HepG2 (cell line): ENCODE measurements around the gene RAB6B. TPM values are rescaled to one million over a fixed set of nuclear protein-coding genes. Genes with fewer than 3 reads are reported as not detected.
A peak's percentile ranks its signal among the peaks of the same experiment; 100 is the strongest.

Experiments used
- ATAC-seq: fragments of 200-7000 bp; cut with Tn5 transposase; 3 replicates; pipeline ENCODE4 v1.9.1; 2020; ENCODE audit warnings: mild to moderate bottlenecking, moderate library complexity
- BruUV-seq: library from RNA; stranded (reverse); fragments of 400-500 nt; replicated peaks from 2 replicates; lab custom pipeline; 2021; lab: Mats Ljungman, UMichigan
- CTCF ChIA-PET: fragments of 300-600 bp; formaldehyde crosslinking; extraction: SDS; loops from one replicate; lab custom pipeline; 2021; ENCODE audit warnings: low total read pairs, inconsistent platforms, low intra/inter-chr PET ratio; lab: Yijun Ruan, JAX
- POLR2A ChIA-PET: fragments of 350-600 bp; sonication (Branson Sonifier 250); formaldehyde crosslinking; loops from one replicate; lab custom pipeline; 2020; ENCODE audit warnings: antibody characterized with exemption, inconsistent platforms; lab: Yijun Ruan, JAX
- DNase-seq: peaks from one replicate; pipeline ENCODE4 v3.0.0-alpha.2; 2015; ENCODE audit warnings: low spot score
- FAIRE-seq: peaks from 3 replicates; lab custom pipeline; 2011; peaks lifted over from hg19 to GRCh38; lab: Jason Lieb, UNC
- H2AFZ ChIP-seq: one replicate; pipeline ENCODE4 v1.6.1; 2011; ENCODE audit warnings: low read length, inconsistent platforms
- H3K27ac ChIP-seq: fragments of 300-600 bp; 3 replicates; pipeline ENCODE4 v1.8.0; 2011; ENCODE audit warnings: mixed run types, mild to moderate bottlenecking, mixed read lengths, low read length, inconsistent platforms; ENCODE audit not compliant: insufficient read depth; ENCODE audit errors: extremely low read length
- H3K27me3 ChIP-seq, 2 experiments: fragments of 200-600 bp in 1 of 2; 2 replicates in 1 of 2; 3 replicates in 1 of 2; pipeline versions ENCODE4 v1.6.0 to v1.8.0; 2011; ENCODE audit warnings: low read length in 2 of 2, mild to moderate bottlenecking in 2 of 2, moderate library complexity in 2 of 2, inconsistent platforms in 1 of 2; ENCODE audit not compliant: insufficient read depth in 2 of 2, control insufficient read depth in 1 of 2
- H3K36me3 ChIP-seq, 2 experiments: fragments of 200-600 bp in 1 of 2; replicated peaks in 1 of 2; 2 replicates in 1 of 2; 3 replicates in 1 of 2; pipeline versions ENCODE4 v1.5.1 to v1.8.0; 2011; ENCODE audit warnings: low read length in 2 of 2, inconsistent platforms in 1 of 2; ENCODE audit not compliant: insufficient read depth in 2 of 2, control insufficient read depth in 1 of 2
- H3K4me1 ChIP-seq: 2 replicates; pipeline ENCODE4 v1.5.1; 2012; ENCODE audit warnings: low read length, inconsistent platforms; ENCODE audit not compliant: insufficient read depth
- H3K4me2 ChIP-seq: 2 replicates; pipeline ENCODE4 v1.6.0; 2011; ENCODE audit warnings: low read depth, low read length, inconsistent platforms
- H3K4me3 ChIP-seq, 3 experiments: fragments of 200-600 bp in 1 of 3; sonication (generic), shearing (Covaris generic) in 1 of 3; replicated peaks in 1 of 3; 2 replicates each; pipeline ENCODE4 v1.5.1; 2011 to 2016; ENCODE audit warnings: low read length in 3 of 3, inconsistent platforms in 2 of 3, low read depth in 2 of 3, mild to moderate bottlenecking in 2 of 3, control low read depth in 1 of 3, mixed read lengths in 1 of 3; ENCODE audit not compliant: insufficient read depth in 1 of 3
- H3K79me2 ChIP-seq: one replicate; pipeline ENCODE4 v1.6.1; 2011; ENCODE audit warnings: low read length, inconsistent platforms; ENCODE audit not compliant: insufficient read depth
- H3K9ac ChIP-seq: 2 replicates; pipeline ENCODE4 v1.6.0; 2011; ENCODE audit warnings: mild to moderate bottlenecking, low read depth, low read length, inconsistent platforms; ENCODE audit not compliant: insufficient read depth
- H3K9me3 ChIP-seq: 2 replicates; pipeline ENCODE4 v1.5.1; 2012; ENCODE audit warnings: mild to moderate bottlenecking, low read length
- H4K20me1 ChIP-seq: 2 replicates; pipeline ENCODE4 v1.6.0; 2011; ENCODE audit warnings: inconsistent platforms, mild to moderate bottlenecking, low read length, moderate library complexity; ENCODE audit not compliant: insufficient read depth
- KDM6A ChIP-seq: IDR thresholded peaks from 2 replicates; pipeline ENCODE4 v1.6.1; 2016; ENCODE audit warnings: low read depth
- SNAPC4 ChIP-seq: sonication (generic); formaldehyde crosslinking; IDR thresholded peaks from 2 replicates; pipeline ENCODE4 v1.4.0; 2020; ENCODE audit warnings: mild to moderate bottlenecking, missing genetic modification reagents
- ZBTB38 ChIP-seq: sonication (generic); formaldehyde crosslinking; IDR thresholded peaks from 2 replicates; pipeline ENCODE4 v1.5.1; 2020; ENCODE audit warnings: mild to moderate bottlenecking, missing genetic modification reagents
- ZBTB8A ChIP-seq: sonication (generic); formaldehyde crosslinking; IDR thresholded peaks from 2 replicates; pipeline ENCODE4 v1.4.0; 2020; ENCODE audit warnings: mild to moderate bottlenecking, low read depth, missing genetic modification reagents, borderline replicate concordance
- ZFY ChIP-seq: sonication (generic); formaldehyde crosslinking; IDR thresholded peaks from 2 replicates; pipeline ENCODE4 v1.4.0; 2020; ENCODE audit warnings: missing genetic modification reagents
- ZIK1 ChIP-seq: sonication (generic); formaldehyde crosslinking; IDR thresholded peaks from 2 replicates; pipeline ENCODE4 v1.5.0; 2020; ENCODE audit warnings: mild to moderate bottlenecking, low read depth, missing genetic modification reagents, borderline replicate concordance
- ZNF280B ChIP-seq: sonication (generic); formaldehyde crosslinking; IDR thresholded peaks from 2 replicates; pipeline ENCODE4 v1.5.0; 2020; ENCODE audit warnings: missing genetic modification reagents, mild to moderate bottlenecking, borderline replicate concordance
- ZNF687 ChIP-seq: sonication (generic); formaldehyde crosslinking; IDR thresholded peaks from 2 replicates; pipeline ENCODE4 v1.5.1; 2020; ENCODE audit warnings: mild to moderate bottlenecking, missing genetic modification reagents, moderate library complexity
- ZNF776 ChIP-seq: sonication (generic); formaldehyde crosslinking; IDR thresholded peaks from 2 replicates; pipeline ENCODE4 v1.4.0; 2020; ENCODE audit warnings: mild to moderate bottlenecking, missing genetic modification reagents
- ZNF777 ChIP-seq: sonication (generic); formaldehyde crosslinking; IDR thresholded peaks from 2 replicates; pipeline ENCODE4 v1.4.0; 2020; ENCODE audit warnings: missing genetic modification reagents
- WGBS: methylation state at CpG from one replicate; pipeline ENCODE4 v1.1.6; 2017; ENCODE audit warnings: low lambda C conversion rate; 5-methylcytosine and 5-hydroxymethylcytosine counted together
- in situ Hi-C: cut with HindIII; loops from 2 replicates; pipeline ENCODE4 v1.10.0; 2017; ENCODE audit warnings: low pct_unique_long_range_greater_than_20kb; ENCODE audit not compliant: extremely low pct_ligation_motif_present
- intact Hi-C: fragments of 100-400 bp; cut with micrococcal nuclease; formaldehyde crosslinking; loops from one replicate; pipeline ENCODE4 v1.10.0; 2022; ENCODE audit not compliant: unreplicated experiment
- polyA plus RNA-seq, 8 experiments: library from polyadenylated mRNA; depleted of rRNA in 3 of 8; stranded (reverse) in 7 of 8; unstranded in 1 of 8; fragments of >200 nt; fragmentation: Illumina TruSeq in 4 of 8; extraction: Trizol in 4 of 8; gene quantifications; 2 replicates each; pipeline versions ENCODE4 v1.2.1 to v1.2.3, GENCODE V29; 2011 to 2016; ENCODE audit warnings: low read depth in 4 of 8, missing spikeins in 1 of 8, mixed read lengths in 1 of 8; ENCODE audit not compliant: insufficient read depth in 1 of 8
- total RNA-seq, 5 experiments: library from RNA; depleted of rRNA; stranded (reverse); fragments of >200 nt; fragmentation: Illumina TruSeq; extraction: Trizol; gene quantifications; 2 replicates each; pipeline ENCODE4 v1.2.3, GENCODE V29; 2016; ENCODE audit warnings: low read depth in 1 of 5

The RAB6B gene
- total and polyA plus RNA-seq, 2 of the 13 experiments (the other 11 are each of a cell fraction or from before 2014, with no cell fraction given) = 0.16 TPM; not detected in 1

GRCh38 chr3:133926736-133927539 is 31.3 kb upstream of the RAB6B start:
- ChIA-PET CTCF (interaction anchor here (1.8 kb wide), 1 partner anchor 108 kb away, joined by 9 read pairs; no protein-coding TSS in a partner anchor), POLR2A (no interaction called here)
- no peaks in the 10 kb centered on the region for H4K20me1 ChIP-seq
- no peak overlapping the region for H3K9ac ChIP-seq
- no TSS peak for BruUV-seq
- H3K4me3 ChIP-seq = peak overlapping the region; percentile 42 to 72 (median 51); a peak in 5 of 6 replicates
- ATAC-seq (peak; percentile 66), FAIRE-seq (no peak), DNase-seq (no peak)
- H3K4me2 ChIP-seq = peak overlapping the region; percentile 70
- H3K27me3 ChIP-seq = peaks cover 1 to 42% of the 10 kb centered on the region in 2 experiments; a peak in 4 of 5 replicates
- in situ Hi-C loops = no loop called here
- peak overlapping the region; percentile 4 for H2AFZ ChIP-seq
- intact Hi-C loops = loop anchor here (1.0 kb wide), 1 partner anchor 108 kb away; no protein-coding TSS in a partner anchor
- H3K9me3 ChIP-seq = no peaks in the 10 kb centered on the region
- H3K36me3 ChIP-seq = no peaks in the 10 kb centered on the region
- H3K79me2 ChIP-seq = no peaks in the 10 kb centered on the region
- H3K4me1 ChIP-seq = peaks cover 11% of the 10 kb centered on the region
- no peak overlapping the region for H3K27ac ChIP-seq
- WGBS = 13% methylated on average over 19 of the region's 34 CpGs
- TF ChIP-seq SNAPC4 (CRISPR knock-in tag) = no peak
- TF ChIP-seq ZNF777 (CRISPR knock-in tag) = 0 out of 2 replicates have a peak, but pooled peaks have one; percentile 45
- TF ChIP-seq ZIK1 (CRISPR knock-in tag) = 0 out of 2 replicates have a peak, but pooled peaks have one; percentile 25
- peak; percentile 28; the same call in 1 of the 2 replicates for TF ChIP-seq ZNF687
- no peak for TF ChIP-seq ZBTB38 (CRISPR knock-in tag)
- no peak for TF ChIP-seq KDM6A (CRISPR knock-in tag)
- peak; percentile 49; the same call in 1 of the 2 replicates for TF ChIP-seq ZNF776
- TF ChIP-seq ZFY (CRISPR knock-in tag) = 0 out of 2 replicates have a peak, but pooled peaks have one; percentile 20
- 0 out of 2 replicates have a peak, but pooled peaks have one; percentile 54 for TF ChIP-seq ZNF280B (CRISPR knock-in tag)
- no peak for TF ChIP-seq ZBTB8A (CRISPR knock-in tag)
